HepG2 (cell line): ENCODE results near the gene ETV2.

ENCODE experiments used
- CREB1 ChIP-seq, 2 experiments: fragments of 450-650 bp in 1 of 2; IDR thresholded peaks; 2 replicates each; pipeline ENCODE4 v1.6.1; 2016 to 2017; ENCODE audit warnings: control low read depth in 1 of 2, mild to moderate bottlenecking in 1 of 2, missing compliant biosample characterization in 1 of 2, missing genetic modification characterization in 1 of 2
- ZNF124 ChIP-seq: sonication (generic); formaldehyde crosslinking; IDR thresholded peaks from 2 replicates; pipeline ENCODE4 v1.4.0; 2020; ENCODE audit warnings: missing genetic modification reagents
- TF ChIP-seq, protein P1 (sequence below): sonication (generic); formaldehyde crosslinking; IDR thresholded peaks from 2 replicates; pipeline ENCODE4 v1.4.0; 2020; ENCODE audit warnings: low read depth, missing genetic modification reagents

DNA sequence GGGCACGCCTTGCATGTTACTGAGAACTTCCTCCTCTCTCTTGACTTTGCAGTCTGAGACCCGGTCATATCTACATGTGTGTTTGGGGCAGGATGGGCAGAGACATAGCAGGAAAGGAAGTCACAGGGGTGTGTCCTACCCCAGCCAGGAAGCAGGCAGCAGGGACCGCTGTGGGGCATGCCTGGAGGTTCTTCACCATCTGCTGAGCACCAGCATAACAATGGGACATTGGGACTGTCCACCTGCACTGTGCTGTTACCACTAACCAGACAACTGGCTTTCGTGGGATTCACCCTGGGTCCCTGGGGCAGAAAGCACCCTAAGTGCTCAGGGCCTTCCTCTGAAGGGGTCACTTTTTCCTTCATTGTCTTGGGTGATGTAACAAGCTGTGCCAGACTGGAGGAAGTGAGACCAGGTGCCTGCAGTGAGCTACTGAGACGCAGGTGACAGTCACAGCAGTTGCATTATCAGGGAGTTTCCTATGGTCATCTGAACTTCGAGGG is 31.6 kb upstream of the ETV2 start:
- TF ChIP-seq, protein P1, sequence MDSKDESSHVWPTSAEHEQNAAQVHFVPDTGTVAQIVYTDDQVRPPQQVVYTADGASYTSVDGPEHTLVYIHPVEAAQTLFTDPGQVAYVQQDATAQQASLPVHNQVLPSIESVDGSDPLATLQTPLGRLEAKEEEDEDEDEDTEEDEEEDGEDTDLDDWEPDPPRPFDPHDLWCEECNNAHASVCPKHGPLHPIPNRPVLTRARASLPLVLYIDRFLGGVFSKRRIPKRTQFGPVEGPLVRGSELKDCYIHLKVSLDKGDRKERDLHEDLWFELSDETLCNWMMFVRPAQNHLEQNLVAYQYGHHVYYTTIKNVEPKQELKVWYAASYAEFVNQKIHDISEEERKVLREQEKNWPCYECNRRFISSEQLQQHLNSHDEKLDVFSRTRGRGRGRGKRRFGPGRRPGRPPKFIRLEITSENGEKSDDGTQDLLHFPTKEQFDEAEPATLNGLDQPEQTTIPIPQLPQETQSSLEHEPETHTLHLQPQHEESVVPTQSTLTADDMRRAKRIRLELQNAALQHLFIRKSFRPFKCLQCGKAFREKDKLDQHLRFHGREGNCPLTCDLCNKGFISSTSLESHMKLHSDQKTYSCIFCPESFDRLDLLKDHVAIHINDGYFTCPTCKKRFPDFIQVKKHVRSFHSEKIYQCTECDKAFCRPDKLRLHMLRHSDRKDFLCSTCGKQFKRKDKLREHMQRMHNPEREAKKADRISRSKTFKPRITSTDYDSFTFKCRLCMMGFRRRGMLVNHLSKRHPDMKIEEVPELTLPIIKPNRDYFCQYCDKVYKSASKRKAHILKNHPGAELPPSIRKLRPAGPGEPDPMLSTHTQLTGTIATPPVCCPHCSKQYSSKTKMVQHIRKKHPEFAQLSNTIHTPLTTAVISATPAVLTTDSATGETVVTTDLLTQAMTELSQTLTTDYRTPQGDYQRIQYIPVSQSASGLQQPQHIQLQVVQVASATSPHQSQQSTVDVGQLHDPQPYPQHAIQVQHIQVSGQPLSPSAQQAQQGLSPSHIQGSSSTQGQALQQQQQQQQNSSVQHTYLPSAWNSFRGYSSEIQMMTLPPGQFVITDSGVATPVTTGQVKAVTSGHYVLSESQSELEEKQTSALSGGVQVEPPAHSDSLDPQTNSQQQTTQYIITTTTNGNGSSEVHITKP (CRISPR knock-in tag): no peak
- TF ChIP-seq ZNF124 (CRISPR knock-in tag) (no peak), CREB1 (IDR thresholded peaks at IDR 0.05) (no peak), CREB1 (CRISPR knock-in tag; IDR thresholded peaks at IDR 0.05) (no peak)
